GM23338 (cell line): ENCODE measurements around the gene MAST4. TPM values are rescaled to one million over a fixed set of nuclear protein-coding genes. Genes with fewer than 3 reads are reported as not detected.

Experiments
- ATAC-seq: fragments of 200-7000 bp; cut with Tn5 transposase; 3 replicates; pipeline ENCODE4 v1.9.1; 2020
- DNase-seq: peaks from one replicate; pipeline ENCODE4 v3.0.0-alpha.2; 2015; ENCODE audit warnings: low spot score
- H2AFZ ChIP-seq: fragments of 200-600 bp; sonication (generic); 2 replicates; pipeline ENCODE4 v1.8.0; 2016; ENCODE audit warnings: antibody characterized with exemption, mild to moderate bottlenecking, moderate library complexity
- H3F3A ChIP-seq: fragments of 200-600 bp; sonication (generic); replicated peaks from 2 replicates; pipeline ENCODE4 v1.8.0; 2017; ENCODE audit warnings: antibody characterized with exemption, mixed run types, low read depth
- H3K27ac ChIP-seq: fragments of 200-600 bp; sonication (generic); 2 replicates; pipeline ENCODE4 v1.6.1; 2016; ENCODE audit warnings: low read depth
- H3K27me3 ChIP-seq: fragments of 200-600 bp; sonication (generic); 2 replicates; pipeline ENCODE4 v1.8.0; 2016; ENCODE audit warnings: mild to moderate bottlenecking, mixed run types, moderate library complexity; ENCODE audit not compliant: insufficient read depth
- H3K36me3 ChIP-seq: fragments of 200-600 bp; sonication (generic); 2 replicates; pipeline ENCODE4 v1.8.0; 2016; ENCODE audit warnings: mild to moderate bottlenecking; ENCODE audit not compliant: insufficient read depth
- H3K4me1 ChIP-seq: fragments of 200-600 bp; sonication (generic); 2 replicates; pipeline ENCODE4 v1.8.0; 2016; ENCODE audit warnings: mild to moderate bottlenecking, moderate library complexity; ENCODE audit not compliant: insufficient read depth
- H3K4me2 ChIP-seq: fragments of 200-600 bp; sonication (generic); 2 replicates; pipeline ENCODE4 v1.7.1; 2017; ENCODE audit warnings: mixed run types
- H3K4me3 ChIP-seq: fragments of 200-600 bp; sonication (generic); 2 replicates; pipeline ENCODE4 v1.6.1; 2016; ENCODE audit warnings: mixed run types
- H3K79me2 ChIP-seq: fragments of 200-600 bp; sonication (generic); replicated peaks from 2 replicates; pipeline ENCODE4 v1.8.0; 2017; ENCODE audit warnings: mild to moderate bottlenecking; ENCODE audit not compliant: insufficient read depth
- H3K9me2 ChIP-seq: fragments of 200-600 bp; sonication (generic); 2 replicates; pipeline ENCODE4 v1.8.0; 2017; ENCODE audit not compliant: insufficient read depth
- H4K20me1 ChIP-seq: fragments of 200-600 bp; sonication (generic); replicated peaks from 2 replicates; pipeline ENCODE4 v1.8.0; 2017; ENCODE audit warnings: mild to moderate bottlenecking; ENCODE audit not compliant: insufficient read depth
- H3K27ac Mint-ChIP-seq: 2 replicates; pipeline ENCODE4 v1.8.0; 2020; ENCODE audit warnings: inconsistent platforms, mild to moderate bottlenecking, moderate library complexity, mixed read lengths
- H3K27me3 Mint-ChIP-seq: 3 replicates; pipeline ENCODE4 v1.8.0; 2022; ENCODE audit warnings: low read depth, mild to moderate bottlenecking, moderate library complexity, mixed read lengths, inconsistent platforms; ENCODE audit not compliant: insufficient read depth, poor library complexity
- H3K36me3 Mint-ChIP-seq: 3 replicates; pipeline ENCODE4 v1.8.0; 2021; ENCODE audit warnings: low read depth, mild to moderate bottlenecking, inconsistent platforms, moderate library complexity, mixed read lengths
- H3K4me1 Mint-ChIP-seq: 3 replicates; pipeline ENCODE4 v1.8.0; 2020; ENCODE audit warnings: mild to moderate bottlenecking, inconsistent platforms, mixed read lengths
- H3K4me3 Mint-ChIP-seq: 3 replicates; pipeline ENCODE4 v1.8.0; 2021; ENCODE audit warnings: moderate library complexity, mild to moderate bottlenecking, inconsistent platforms, mixed read lengths
- H3K9me3 Mint-ChIP-seq: 3 replicates; pipeline ENCODE4 v1.8.0; 2020; ENCODE audit warnings: moderate library complexity, mild to moderate bottlenecking, inconsistent platforms, mixed read lengths
- NANOG ChIP-seq: IDR thresholded peaks from 2 replicates; pipeline ENCODE4 v1.6.1; 2016; ENCODE audit warnings: antibody characterized with exemption, borderline replicate concordance
- REST ChIP-seq: IDR thresholded peaks from one replicate; pipeline ENCODE4 v1.6.1; 2018; ENCODE audit warnings: antibody characterized with exemption; ENCODE audit not compliant: unreplicated experiment
- ZNF114 ChIP-seq: fragments of 250-450 bp; sonication (Bioruptor Pico); IDR thresholded peaks from 2 replicates; pipeline ENCODE4 v1.5.0; 2020; ENCODE audit warnings: mild to moderate bottlenecking, moderate library complexity
- ZNF462 ChIP-seq: fragments of 250-450 bp; sonication (Bioruptor Pico); IDR thresholded peaks from 2 replicates; pipeline ENCODE4 v1.5.0; 2020; ENCODE audit warnings: mild to moderate bottlenecking, moderate library complexity
- polyA plus RNA-seq: library from polyadenylated mRNA; unstranded; fragments of >200 nt; fragmentation: Nextera tagmentation; extraction: Ambion mirVana; gene quantifications from 2 replicates; pipeline ENCODE4 v1.2.1, GENCODE V29; 2016
- total RNA-seq: library from RNA; depleted of rRNA; stranded (reverse); fragments of >200 nt; shearing (Covaris generic); gene quantifications from 2 replicates; pipeline ENCODE4 v1.2.3, GENCODE V29; 2014
- TF ChIP-seq, protein P1 (sequence below): IDR thresholded peaks from 2 replicates; pipeline ENCODE4 v1.6.1; 2016; ENCODE audit warnings: antibody characterized with exemption

MAST4 gene
- total and polyA plus RNA-seq, 2 experiments from 2014 or later = 3.6 to 8.5 TPM

DNA sequence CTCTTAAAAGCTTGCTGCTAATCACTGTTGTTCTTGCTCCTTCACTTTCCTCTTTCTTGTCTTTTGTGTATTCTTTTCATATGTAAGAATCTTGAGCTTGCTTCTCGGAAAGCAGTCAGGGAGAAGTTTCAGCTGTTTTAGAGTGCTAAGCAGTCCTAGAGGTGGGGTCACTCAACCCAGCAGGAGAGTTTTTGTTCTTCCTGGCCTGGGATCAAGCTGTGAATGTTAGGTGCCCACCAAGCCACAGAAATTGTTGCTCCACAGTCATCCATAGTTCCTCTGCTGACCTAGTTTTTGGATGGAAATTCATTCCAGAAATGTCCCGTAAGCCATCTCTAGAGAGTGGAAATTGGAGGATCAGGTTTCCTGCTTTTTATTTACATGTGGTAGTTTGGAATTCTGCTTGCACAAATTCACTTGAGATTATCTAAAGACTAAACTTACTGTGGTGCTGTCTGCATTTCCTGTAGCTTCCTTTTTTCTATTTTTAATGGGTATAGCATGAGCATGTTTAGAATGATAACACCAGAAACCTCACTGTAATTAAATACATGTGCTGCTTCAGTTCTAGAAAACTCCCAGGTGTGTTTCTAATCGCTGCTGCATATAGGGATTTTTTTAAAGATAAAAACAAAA is 108.7 kb downstream of the MAST4 start:
- ATAC-seq = peak; percentile 96

More for the DNA sequence above, 108.7 kb downstream of the MAST4 start:
- Histone ChIP-seq H2AFZ (no peak overlapping the region), H3K4me3 (no peak overlapping the region), H3F3A (no peaks in the 10 kb centered on the region), H3K27me3 (peaks cover 98% of the 10 kb centered on the region), H3K27ac (no peak overlapping the region), H3K79me2 (no peaks in the 10 kb centered on the region), H3K36me3 (no peaks in the 10 kb centered on the region), H3K9me2 (no peaks in the 10 kb centered on the region), H3K4me1 (peaks cover 12% of the 10 kb centered on the region), H4K20me1 (peaks cover 21% of the 10 kb centered on the region), H3K4me2 (no peak overlapping the region)
- TF ChIP-seq REST (no peak), NANOG (peak; percentile 61), ZNF114 (CRISPR knock-in tag) (no peak), ZNF462 (CRISPR knock-in tag) (peak; percentile 43; the same call in 1 of the 2 replicates)
- TF ChIP-seq, protein P1, sequence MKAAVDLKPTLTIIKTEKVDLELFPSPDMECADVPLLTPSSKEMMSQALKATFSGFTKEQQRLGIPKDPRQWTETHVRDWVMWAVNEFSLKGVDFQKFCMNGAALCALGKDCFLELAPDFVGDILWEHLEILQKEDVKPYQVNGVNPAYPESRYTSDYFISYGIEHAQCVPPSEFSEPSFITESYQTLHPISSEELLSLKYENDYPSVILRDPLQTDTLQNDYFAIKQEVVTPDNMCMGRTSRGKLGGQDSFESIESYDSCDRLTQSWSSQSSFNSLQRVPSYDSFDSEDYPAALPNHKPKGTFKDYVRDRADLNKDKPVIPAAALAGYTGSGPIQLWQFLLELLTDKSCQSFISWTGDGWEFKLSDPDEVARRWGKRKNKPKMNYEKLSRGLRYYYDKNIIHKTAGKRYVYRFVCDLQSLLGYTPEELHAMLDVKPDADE = no peak
- H3K27ac Mint-ChIP-seq = no peak overlapping the region
- H3K4me1 Mint-ChIP-seq = peaks cover 9% of the 10 kb centered on the region; the same call in 2 of the 3 replicates
- H3K27me3 Mint-ChIP-seq = peaks cover 66% of the 10 kb centered on the region
- no peak overlapping the region for H3K4me3 Mint-ChIP-seq
- DNase-seq = peak; percentile 68
- no peaks in the 10 kb centered on the region; the same call in 2 of the 3 replicates for H3K9me3 Mint-ChIP-seq
- H3K36me3 Mint-ChIP-seq = no peaks in the 10 kb centered on the region
